ENCODE data around the gene DBI. TPM values are rescaled to one million over a fixed set of nuclear protein-coding genes. Genes with fewer than 3 reads are reported as not detected.

DBI gene
- total and polyA plus RNA-seq, 2 of the 8 experiments (the other 6 are each of a cell fraction or from before 2014, with no cell fraction given) = 180 to 212 TPM

DNA sequence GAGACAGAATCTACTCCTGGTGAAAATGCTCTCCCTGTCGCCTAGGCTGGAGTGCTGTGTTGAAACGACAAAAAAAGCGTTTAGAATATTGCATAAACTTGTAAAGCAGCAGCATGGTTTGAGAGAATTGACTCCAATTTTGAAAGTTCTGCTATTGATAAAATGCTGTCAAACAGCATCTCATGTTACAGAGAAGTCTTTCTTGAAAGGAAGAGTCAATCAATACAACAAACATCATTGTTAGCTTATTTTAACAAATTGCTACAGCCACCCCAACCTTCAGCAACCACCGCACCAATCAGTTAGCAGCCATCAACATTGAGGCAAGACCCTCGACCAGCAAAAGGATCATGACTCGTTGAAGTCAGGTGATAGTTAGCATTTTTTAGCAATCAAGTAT, 7.0 kb upstream of the DBI start (continued):
- TF ChIP-seq, protein P1, sequence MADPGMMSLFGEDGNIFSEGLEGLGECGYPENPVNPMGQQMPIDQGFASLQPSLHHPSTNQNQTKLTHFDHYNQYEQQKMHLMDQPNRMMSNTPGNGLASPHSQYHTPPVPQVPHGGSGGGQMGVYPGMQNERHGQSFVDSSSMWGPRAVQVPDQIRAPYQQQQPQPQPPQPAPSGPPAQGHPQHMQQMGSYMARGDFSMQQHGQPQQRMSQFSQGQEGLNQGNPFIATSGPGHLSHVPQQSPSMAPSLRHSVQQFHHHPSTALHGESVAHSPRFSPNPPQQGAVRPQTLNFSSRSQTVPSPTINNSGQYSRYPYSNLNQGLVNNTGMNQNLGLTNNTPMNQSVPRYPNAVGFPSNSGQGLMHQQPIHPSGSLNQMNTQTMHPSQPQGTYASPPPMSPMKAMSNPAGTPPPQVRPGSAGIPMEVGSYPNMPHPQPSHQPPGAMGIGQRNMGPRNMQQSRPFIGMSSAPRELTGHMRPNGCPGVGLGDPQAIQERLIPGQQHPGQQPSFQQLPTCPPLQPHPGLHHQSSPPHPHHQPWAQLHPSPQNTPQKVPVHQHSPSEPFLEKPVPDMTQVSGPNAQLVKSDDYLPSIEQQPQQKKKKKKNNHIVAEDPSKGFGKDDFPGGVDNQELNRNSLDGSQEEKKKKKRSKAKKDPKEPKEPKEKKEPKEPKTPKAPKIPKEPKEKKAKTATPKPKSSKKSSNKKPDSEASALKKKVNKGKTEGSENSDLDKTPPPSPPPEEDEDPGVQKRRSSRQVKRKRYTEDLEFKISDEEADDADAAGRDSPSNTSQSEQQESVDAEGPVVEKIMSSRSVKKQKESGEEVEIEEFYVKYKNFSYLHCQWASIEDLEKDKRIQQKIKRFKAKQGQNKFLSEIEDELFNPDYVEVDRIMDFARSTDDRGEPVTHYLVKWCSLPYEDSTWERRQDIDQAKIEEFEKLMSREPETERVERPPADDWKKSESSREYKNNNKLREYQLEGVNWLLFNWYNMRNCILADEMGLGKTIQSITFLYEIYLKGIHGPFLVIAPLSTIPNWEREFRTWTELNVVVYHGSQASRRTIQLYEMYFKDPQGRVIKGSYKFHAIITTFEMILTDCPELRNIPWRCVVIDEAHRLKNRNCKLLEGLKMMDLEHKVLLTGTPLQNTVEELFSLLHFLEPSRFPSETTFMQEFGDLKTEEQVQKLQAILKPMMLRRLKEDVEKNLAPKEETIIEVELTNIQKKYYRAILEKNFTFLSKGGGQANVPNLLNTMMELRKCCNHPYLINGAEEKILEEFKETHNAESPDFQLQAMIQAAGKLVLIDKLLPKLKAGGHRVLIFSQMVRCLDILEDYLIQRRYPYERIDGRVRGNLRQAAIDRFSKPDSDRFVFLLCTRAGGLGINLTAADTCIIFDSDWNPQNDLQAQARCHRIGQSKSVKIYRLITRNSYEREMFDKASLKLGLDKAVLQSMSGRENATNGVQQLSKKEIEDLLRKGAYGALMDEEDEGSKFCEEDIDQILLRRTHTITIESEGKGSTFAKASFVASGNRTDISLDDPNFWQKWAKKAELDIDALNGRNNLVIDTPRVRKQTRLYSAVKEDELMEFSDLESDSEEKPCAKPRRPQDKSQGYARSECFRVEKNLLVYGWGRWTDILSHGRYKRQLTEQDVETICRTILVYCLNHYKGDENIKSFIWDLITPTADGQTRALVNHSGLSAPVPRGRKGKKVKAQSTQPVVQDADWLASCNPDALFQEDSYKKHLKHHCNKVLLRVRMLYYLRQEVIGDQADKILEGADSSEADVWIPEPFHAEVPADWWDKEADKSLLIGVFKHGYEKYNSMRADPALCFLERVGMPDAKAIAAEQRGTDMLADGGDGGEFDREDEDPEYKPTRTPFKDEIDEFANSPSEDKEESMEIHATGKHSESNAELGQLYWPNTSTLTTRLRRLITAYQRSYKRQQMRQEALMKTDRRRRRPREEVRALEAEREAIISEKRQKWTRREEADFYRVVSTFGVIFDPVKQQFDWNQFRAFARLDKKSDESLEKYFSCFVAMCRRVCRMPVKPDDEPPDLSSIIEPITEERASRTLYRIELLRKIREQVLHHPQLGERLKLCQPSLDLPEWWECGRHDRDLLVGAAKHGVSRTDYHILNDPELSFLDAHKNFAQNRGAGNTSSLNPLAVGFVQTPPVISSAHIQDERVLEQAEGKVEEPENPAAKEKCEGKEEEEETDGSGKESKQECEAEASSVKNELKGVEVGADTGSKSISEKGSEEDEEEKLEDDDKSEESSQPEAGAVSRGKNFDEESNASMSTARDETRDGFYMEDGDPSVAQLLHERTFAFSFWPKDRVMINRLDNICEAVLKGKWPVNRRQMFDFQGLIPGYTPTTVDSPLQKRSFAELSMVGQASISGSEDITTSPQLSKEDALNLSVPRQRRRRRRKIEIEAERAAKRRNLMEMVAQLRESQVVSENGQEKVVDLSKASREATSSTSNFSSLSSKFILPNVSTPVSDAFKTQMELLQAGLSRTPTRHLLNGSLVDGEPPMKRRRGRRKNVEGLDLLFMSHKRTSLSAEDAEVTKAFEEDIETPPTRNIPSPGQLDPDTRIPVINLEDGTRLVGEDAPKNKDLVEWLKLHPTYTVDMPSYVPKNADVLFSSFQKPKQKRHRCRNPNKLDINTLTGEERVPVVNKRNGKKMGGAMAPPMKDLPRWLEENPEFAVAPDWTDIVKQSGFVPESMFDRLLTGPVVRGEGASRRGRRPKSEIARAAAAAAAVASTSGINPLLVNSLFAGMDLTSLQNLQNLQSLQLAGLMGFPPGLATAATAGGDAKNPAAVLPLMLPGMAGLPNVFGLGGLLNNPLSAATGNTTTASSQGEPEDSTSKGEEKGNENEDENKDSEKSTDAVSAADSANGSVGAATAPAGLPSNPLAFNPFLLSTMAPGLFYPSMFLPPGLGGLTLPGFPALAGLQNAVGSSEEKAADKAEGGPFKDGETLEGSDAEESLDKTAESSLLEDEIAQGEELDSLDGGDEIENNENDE (IDR thresholded peaks at IDR 0.05; ENCODE audit: insufficient replicate concordance, low read length) = no peak
- TF ChIP-seq KDM4A (IDR thresholded peaks at IDR 0.05; ENCODE audit: low read depth, low read length, severe bottlenecking) = no peak
- no peak for TF ChIP-seq ZNF274 (IDR thresholded peaks at IDR 0.05; ENCODE audit: borderline replicate concordance, extremely low read depth, low read length)
- no peak for TF ChIP-seq SP4 (IDR thresholded peaks at IDR 0.05; ENCODE audit: low read length)
- TF ChIP-seq RBBP5 (IDR thresholded peaks at IDR 0.05; ENCODE audit: borderline replicate concordance, low read depth, low read length) = no peak
- no peak for TF ChIP-seq CBX5 (IDR thresholded peaks at IDR 0.05; ENCODE audit: low read depth, low read length)
- no peak for TF ChIP-seq PHF8 (conservative IDR thresholded peaks at IDR 0.05; ENCODE audit: low read depth, low read length)
- TF ChIP-seq POLR2A (IDR thresholded peaks at IDR 0.05; ENCODE audit: control extremely low read depth in 1 of 2, low read depth in 2 of 2, low read length in 2 of 2) = no peak
- TF ChIP-seq KDM5A (IDR thresholded peaks at IDR 0.05; ENCODE audit: low read length) = no peak
